Measurements from ENCODE around the gene NEURL4. TPM values are rescaled to one million over a fixed set of nuclear protein-coding genes. Genes with fewer than 3 reads are reported as not detected.

Gene NEURL4
- total RNA-seq, 1 donor from 2014 or later = 23.3 TPM

DNA sequence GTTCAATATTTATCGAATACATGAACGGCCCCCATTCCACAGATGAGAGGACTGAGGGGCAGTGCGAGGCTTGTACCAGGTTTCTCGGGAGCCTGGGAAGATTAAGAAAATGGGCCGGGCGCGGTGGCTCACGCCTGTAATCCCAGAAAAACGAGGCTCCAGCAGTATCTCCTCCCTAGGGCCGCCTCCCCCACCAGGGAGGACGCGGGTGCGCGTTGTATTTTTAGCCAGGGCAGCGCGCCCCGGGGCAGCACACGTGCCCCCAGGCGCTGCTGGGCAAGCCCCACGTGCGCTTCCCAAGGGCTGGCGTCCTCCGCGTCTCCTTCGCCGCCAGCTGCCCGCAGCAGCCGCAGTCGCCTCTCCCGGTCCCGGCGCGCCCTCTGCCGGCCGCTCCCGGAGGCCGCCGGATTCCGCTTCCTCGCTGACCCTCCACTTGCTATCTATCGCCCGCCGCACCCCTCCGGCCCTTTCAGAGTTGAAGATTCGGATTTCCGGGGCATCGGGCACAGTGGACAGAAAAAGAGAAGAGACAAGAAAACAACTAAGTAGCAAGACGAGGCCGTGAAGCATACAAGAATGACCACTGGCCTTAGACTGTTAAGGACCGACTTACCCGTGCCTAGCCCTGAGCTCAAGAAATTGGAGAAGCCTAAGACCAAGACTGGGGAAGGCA is 32.8 kb downstream of the NEURL4 start:
- DNase-seq = peak; percentile 89

DNA sequence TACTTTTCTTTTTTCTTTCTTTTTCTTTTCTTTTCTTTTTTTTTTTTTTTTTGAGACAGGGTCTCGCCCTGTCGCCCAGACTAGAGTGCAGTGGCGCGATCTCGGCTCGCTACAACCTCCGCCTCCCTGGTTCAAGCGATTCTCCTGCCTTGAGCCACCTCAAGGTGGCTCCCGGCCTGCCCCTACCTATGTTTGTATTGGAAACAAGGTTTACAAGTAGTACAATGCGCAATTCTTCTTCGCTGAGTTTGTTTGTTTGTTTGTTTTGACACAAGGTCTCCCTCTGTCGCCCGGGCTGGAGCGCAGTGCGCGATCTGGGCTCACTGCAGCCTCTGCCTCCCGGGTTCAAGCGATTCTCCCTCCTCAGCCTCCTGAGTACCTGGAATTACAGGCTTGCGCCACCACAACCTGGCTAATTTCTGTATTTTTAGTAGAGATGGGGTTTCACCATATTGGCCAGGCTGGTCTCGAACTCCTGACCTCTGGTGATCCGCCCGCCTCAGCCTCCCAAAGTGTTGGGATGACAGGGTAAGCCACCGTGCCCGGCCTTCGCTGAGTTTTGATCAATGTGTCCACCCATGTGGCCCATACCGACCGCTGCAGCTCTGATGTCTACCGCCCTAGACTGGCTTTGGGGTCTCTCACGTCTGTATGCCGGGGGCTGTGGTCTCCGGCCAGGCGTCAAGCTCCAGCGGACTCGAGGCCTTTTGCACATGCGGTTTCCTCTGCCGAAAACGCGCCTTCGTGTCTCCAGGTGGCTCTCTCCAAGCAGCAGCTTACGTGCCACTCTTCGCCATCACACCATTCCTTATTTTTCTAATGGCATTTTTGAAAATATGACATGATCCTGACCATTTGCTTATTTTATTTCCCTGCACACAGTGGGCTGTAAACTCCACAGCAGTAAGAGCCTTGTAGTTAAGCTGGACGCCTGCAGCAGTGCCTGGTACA is 33.6 kb downstream of the NEURL4 start:
- DNase-seq = no peak

DNA sequence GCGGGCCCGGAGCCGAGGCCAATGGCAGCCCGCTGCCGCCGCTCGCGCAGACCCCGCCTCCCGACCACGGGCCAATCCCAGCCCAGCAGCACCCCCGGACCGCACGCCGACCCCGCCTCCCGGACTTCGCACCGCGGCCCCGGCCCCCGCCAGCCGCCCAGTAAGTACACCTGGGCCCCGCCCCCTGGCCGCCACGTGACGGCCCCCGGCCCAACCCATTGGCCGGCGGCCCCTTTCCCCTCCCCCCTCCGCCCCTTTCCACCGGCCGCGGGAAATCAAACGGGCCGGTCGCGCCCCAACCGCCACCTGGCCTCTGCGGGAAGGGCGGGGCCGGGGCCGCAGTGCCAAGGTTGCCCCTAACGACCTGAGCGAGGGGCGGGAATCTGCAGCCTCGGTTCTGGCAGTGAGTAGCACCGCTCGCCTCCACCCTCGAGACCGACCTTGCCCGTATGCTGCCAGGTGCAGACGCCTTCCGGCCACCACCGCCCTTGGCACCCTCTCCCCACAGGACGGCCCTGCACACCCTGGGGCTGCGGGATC is 34.5 kb downstream of the NEURL4 start, which contains the start of gene YBX2:
YBX2 (minus strand) TSS at position 26 of the 540 bp plus-strand sequence. CDS start 139 bp downstream, outside the sequence.
- peak; percentile 35 for DNase-seq

DNA sequence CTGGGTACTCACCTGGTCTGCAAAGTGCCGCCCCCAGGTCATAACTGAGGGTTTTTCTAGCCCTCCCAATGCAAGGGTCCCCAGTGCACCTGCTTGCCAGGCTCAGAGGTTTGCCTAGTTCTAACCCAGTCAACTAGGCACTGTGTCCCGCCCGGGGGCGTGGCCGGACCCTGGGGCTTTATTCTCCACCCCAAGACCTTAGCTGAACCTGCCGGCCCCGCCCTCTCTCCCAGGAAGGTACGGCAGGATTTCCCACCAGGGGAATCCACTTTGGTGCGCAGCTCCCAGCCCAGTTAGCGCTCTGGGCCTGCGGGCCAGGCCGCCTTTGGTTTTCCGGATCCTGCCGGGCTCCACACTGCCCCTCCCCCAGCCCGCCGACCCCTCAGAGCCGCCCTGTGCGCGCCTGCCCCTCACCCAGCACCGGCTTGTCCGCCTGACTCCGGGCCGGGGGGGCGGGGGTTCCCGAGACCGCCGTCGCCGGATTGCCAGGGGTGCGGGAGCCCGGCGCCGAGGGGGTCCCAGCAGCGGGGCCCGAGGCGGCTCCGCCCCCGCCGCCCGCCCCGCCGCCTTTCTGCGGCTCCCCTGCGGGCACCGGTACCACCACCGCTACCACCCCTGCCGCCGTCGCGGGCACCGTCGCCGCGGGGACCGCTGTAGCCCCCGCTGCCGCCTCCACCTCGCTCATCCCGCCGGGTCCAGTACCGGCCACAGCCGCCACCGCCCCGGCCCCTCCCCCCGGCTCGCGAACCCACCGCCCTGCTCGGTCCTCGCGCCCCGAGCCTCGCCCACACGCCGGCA is 35.1 kb downstream of the NEURL4 start:
- no peak for DNase-seq

DNA sequence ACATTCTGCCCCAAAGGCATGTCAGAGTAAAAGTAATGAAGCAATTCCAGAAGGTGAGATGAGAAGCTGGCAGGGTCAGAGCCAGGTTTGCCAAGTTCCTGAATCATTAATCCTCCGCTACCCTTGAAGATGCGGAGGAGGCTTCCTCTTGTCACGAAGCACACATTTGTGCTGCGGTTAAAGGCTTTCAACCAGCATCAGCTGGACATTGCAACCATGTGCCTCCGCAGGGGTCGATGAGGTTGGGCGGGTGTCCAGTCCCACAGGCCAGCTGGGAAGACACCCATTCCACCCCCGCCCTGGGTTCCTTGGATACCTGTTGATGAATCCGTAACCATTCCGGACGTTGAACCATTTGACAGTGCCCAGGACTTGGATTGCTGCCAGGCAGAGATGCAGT is 36.0 kb downstream of the NEURL4 start:
- no peak for DNase-seq

DNA sequence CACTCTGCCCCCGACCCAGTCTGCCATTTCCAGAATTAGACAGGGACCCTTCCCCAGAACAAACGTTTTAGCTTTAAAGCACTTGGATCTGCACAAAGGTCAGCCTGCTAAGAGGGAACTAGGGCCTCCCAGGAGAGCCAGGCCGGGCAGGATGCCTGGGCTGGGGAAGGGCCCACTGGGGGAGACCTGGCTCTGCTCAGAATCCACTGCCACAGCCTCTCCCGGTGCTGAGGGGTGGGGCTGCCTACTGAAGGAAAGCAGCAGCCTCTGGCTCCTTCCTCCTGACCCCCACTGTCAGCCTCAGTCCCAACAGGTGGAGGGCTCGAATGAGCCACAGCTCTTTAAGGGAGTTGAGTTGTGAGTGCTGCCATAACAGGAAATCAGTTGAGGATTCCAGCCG is 36.4 kb downstream of the NEURL4 start:
- no peak for DNase-seq

DNA sequence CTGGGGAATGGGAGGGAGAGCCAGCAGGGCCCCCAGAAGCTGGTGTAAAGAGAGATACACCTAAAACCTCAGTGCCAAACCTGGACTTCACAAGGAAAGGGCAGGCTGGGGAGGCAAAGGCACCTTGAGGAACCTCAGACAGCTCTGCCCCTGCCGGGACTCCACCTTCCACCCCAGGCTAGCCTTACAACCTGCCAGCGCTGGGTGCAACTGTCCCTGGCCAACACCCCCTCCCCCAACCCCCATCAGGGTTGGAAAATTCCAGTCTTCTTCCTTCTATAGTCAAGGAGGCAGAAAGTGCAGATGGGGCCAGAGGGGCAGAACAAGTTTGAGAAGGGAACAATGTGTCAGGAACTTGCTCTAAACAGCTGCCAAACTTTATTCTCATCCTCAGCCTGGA is 36.9 kb downstream of the NEURL4 start:
- DNase-seq = no peak

DNA sequence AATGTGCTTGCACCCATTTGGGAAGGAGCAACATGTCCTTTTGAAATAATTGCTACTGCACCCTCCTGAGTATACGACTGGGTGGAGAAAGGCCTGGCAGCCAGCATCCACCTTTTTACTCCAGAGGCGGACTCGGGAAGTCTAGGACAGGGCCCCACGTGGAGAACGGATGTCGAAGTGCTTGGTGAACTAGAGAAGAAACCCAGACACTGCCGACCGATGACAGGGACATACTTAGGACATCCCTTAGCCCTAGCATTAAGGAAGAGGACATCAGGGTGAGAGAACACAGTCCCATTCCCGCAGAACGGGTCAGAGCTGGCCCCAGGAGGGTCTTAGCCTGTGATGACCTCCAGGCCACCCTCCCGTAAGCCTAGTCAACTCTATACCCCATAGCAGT is 38.5 kb downstream of the NEURL4 start:
- DNase-seq = no peak

DNA sequence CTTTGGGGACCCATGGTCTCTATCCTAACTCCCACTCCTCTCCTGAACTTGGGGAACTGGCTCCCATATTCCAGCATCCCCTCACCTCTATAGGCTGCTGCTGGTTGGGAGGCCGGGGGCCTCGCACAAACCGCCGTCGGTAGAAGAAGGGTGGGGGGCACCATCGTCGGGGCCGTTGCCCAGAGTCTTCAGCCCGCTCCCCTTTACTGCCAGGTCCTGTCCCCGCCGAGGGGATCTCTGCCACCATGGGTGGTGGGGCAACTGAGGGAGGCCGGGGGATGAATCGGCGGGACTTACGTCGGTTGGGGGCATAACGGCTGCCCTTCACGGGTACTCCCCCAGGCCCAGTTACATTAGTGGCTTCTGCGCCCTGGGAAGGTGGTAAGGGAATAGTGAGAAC is 39.0 kb downstream of the NEURL4 start:
- DNase-seq = no peak

DNA sequence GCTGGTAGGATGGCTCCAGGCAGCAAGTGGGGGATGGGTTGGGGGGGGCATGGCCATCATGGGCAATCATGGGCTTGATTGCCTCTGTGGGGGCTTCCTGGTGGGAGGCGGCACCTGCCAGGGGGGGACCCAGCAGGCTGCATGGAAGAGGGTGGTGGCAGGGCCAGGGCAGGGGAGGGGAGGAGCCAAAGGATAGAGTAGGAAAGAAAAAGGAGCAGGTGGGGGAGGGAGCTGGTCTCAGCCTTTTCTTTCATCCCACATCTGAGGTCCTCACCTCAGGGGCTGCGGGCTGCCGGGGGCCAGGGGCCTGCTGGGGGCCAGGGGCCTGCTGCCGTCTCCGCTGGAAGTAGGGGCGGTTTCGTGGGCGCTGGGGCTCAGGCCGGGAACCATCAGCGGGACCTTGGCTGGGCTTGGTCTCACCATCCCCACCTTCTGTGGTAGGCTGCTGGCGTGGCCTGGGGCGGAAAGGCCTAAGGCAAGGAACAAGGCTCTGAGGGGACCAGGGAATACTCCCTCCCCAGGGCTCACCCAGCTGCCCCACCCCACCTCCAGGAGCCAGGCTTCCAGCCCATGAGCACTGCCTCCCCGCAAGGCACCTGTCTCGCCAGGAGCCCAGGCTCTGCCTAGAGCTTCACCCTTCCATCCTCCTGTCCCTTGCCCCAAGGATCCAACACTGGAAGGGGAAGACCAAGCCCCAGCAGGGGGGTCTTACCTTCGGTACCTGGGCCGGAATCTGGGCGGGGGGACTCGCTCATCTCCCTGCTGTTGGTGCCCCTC is 39.7 kb downstream of the NEURL4 start:
- no peak for DNase-seq

DNA sequence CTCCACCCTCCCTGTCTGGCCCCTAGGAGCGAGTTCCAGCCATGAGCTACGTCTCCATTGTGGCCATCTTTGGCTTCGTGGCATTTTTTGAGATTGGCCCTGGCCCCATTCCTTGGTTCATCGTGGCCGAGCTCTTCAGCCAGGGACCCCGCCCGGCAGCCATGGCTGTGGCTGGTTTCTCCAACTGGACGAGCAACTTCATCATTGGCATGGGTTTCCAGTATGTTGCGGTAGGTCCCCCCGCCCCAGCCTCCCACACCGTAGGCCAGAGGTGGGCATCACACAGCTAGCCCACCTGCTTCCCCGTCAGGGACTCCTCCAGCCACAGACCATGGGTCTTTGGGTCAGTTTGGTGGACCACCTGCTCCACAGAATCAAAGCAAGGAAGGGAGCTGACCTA is 43.5 kb downstream of the NEURL4 start:
- DNase-seq = no peak

DNA sequence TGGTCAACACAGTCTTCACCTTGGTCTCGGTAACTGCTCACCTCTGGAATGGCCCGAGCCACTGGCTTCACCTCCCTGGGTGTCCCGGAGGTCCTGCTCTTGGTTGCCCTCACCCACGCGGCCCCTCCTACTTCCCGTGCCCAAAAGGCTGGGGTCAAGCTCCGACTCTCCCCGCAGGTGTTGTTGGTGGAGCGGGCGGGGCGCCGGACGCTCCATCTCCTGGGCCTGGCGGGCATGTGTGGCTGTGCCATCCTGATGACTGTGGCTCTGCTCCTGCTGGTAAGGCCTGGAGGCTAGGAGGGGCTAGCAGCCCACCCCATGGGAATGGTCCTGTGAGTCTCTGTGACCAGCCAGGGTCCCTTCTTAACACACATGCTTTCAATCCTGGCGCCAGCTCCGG is 44.2 kb downstream of the NEURL4 start:
- DNase-seq = no peak

DNA sequence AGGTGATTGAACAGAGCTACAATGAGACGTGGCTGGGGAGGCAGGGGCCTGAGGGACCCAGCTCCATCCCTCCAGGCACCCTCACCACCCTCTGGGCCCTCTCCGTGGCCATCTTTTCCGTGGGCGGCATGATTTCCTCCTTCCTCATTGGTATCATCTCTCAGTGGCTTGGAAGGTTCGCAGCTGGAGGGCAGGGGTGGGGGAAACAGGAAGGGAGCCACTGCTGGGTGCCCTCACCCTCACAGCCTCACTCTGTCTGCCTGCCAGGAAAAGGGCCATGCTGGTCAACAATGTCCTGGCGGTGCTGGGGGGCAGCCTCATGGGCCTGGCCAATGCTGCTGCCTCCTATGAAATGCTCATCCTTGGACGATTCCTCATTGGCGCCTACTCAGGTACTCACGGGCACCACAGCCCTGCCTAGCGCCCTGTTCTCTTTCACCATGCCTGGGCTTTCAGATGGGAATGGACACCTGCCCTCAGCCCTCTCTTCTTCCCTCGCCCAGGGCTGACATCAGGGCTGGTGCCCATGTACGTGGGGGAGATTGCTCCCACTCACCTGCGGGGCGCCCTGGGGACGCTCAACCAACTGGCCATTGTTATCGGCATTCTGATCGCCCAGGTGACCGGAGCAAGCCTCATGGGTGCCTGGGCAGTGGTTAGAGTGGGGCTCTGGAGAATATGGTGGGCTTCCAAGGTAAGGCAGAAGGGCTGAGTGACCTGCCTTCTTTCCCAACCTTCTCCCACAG is 45.5 kb downstream of the NEURL4 start:
- no peak for DNase-seq

DNA sequence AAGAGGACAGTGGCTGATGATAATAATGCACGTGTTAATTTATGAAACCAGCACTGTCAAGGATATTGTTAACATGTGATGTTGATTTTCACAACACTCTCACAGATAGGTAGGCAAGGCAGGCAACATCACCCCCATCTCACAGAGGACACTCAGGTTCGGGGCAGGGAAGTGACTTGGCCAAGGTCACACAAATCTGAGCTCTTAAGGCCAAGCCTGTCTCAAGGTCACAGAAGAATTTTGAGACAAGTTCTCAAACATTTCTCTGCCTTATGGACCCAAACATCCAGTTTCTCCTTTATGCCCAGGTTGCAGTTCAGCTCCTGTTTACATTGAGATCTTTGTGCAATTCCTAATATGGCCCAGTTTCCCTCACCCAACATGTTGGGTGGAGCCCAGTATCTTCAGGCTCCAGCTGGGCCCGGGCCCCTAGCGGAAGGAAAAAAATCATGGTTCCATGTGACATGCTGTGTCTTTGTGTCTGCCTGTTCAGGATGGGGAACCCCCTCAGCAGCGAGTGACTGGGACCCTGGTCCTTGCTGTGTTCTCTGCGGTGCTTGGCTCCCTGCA is 46.3 kb downstream of the NEURL4 start:
- no peak for DNase-seq

DNA sequence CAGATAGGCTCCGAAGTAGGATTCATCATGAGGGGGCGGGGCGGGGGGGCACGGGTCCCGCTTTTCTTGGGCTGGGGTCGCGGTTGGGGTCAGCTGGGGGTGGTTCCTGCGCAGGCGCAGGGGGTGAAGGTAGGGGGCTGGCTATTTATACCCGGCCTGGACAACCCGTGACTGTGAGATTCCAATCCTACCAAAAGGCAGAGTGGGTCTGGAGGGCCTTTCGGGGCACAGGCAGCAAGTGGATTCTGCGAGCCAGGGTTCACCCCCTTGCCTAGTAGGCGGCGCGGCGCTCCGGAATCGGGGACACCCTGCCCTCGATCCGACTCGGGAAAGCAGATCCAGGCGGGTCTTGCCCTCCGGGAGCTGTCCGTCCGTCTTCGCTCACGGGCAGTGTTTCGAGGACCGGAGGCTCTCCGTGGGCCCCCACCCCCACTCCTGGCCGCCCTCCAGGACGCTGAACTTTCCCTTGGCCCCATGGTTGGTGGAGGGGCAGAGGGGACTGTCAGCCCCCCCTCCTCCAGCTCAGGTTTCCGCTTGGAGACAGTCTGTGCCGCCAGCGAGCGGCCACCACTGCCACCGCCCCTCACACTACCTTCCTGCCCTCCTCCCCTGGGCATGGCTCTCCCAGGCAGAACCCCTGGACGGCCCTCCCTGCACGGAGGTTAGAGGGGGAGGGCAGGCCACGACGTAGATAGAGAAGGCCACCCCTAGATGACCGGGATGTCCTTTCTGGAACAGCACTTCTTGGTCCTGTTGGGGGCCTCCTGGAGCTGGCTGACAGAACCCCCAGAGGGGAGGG is 47.0 kb downstream of the NEURL4 start:
- DNase-seq = no peak

DNA sequence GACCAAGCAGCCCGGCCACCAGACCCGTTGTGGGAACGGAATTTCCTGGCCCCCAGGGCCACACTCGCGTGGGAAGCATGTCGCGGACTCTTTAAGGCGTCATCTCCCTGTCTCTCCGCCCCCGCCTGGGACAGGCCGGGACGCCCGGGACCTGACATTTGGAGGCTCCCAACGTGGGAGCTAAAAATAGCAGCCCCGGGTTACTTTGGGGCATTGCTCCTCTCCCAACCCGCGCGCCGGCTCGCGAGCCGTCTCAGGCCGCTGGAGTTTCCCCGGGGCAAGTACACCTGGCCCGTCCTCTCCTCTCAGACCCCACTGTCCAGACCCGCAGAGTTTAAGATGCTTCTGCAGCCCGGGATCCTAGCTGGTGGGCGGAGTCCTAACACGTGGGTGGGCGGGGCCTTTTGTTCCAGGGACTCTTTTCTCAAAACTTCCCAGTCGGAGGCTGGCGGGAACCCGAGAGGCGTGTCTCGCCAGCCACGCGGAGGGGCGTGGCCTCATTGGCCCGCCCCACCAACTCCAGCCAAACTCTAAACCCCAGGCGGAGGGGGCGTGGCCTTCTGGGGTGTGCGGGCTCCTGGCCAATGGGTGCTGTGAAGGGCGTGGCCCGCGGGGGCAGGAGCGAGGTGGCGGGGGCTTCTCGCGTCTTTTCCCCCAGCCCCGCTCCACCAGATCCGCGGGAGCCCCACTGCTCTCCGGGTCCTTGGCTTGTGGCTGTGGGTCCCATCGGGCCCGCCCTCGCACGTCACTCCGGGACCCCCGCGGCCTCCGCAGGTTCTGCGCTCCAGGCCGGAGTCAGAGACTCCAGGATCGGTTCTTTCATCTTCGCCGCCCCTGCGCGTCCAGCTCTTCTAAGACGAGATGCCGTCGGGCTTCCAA is 47.8 kb downstream of the NEURL4 start, which contains the start of gene SLC2A4:
SLC2A4 (plus strand) TSS at position 645 of the 879 bp plus-strand sequence; CDS start at position 862, 217 bp downstream.
- peak; percentile 93 for DNase-seq

DNA sequence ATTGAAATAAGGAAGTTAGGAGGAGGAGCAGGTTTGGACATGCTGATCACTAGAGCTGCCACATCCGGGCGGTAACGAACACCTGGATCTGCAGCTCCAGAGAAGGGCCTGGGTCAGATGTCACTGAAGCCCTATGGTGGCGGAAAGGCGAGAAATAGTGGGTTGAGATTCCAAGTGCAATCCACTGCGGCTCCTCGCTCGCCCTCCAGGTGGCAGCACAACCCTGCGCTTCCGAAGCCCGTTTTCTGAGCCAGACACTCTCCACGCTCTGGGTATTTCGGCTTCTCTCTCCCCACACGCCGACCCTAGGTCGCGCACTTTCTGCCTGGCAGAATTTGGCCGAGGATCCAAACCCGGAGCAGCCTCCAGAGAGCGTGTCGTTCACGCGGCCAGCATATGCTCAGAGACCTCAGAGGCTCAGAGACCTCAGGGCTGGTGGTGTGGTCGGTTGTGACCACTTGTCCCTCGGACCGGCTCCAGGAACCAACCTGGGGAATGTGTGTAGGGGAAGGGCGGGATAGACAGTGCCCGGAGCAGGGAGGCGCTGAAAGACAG is 48.5 kb downstream of the NEURL4 start:
- peak; percentile 87 for DNase-seq

DNA sequence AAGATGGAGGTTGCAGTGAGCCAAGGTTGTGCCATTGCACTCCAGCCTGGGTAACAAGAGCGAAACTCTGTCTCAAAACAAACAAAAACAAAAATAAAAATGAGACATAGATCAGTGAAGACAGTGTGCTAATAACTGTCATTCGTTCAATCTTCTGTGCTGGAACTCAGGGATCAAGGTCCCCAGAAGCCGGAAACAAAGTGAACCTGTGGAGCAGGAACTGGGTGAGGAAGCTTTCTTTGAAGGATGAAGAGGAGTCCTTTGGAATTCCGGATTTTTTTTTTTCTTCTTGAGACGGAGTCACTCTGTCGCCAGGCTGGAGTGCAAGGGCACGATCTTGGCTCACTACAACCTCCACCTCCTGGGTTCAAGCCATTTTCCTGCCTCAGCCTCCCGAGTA is 49.7 kb downstream of the NEURL4 start:
- no peak for DNase-seq
